CD4-positive, alpha-beta T cell treated with Interleukin-15 for 4 hours (primary cell): ENCODE data around the gene RPAP2.
"Not testable (repeated sequence)": the region's sequence is repeated elsewhere in the genome, so short reads cannot be mapped to it uniquely, and the experiment has no call there.

ENCODE experiments used
- DNase-seq: peaks from one replicate; pipeline ENCODE4 v3.0.0-alpha.2; 2020; ENCODE audit warnings: low spot score

The RPAP2 gene

GRCh38 chr1:92323473-92324453 lies 24.9 kb downstream of the RPAP2 start:
- DNase-seq: peak; percentile 54

GRCh38 chr1:92324784-92325183 lies 25.9 kb downstream of the RPAP2 start:
- DNase-seq: no peak

GRCh38 chr1:92326681-92327080 lies 27.8 kb downstream of the RPAP2 start:
- DNase-seq: no peak

GRCh38 chr1:92327794-92328193 lies 28.9 kb downstream of the RPAP2 start:
- DNase-seq: no peak

- DNase-seq: no peak
These were observed 30.7 kb downstream of the RPAP2 start for GRCh38 chr1:92329347-92330129.

- DNase-seq: no peak
These were observed 34.8 kb downstream of the RPAP2 start for GRCh38 chr1:92333668-92334067.

GRCh38 chr1:92340154-92340553 lies 41.3 kb downstream of the RPAP2 start:
- DNase-seq: no peak

GRCh38 chr1:92342401-92342800 lies 43.5 kb downstream of the RPAP2 start:
- no peak for DNase-seq

GRCh38 chr1:92343061-92343460 lies 44.2 kb downstream of the RPAP2 start:
- DNase-seq: no peak

GRCh38 chr1:92346866-92347640 lies 48.2 kb downstream of the RPAP2 start:
- DNase-seq: no peak

GRCh38 chr1:92352856-92353255 lies 54.0 kb downstream of the RPAP2 start:
- no peak for DNase-seq

- DNase-seq: no peak
These were observed 55.4 kb downstream of the RPAP2 start for GRCh38 chr1:92354259-92354658.

GRCh38 chr1:92356956-92357355 lies 58.1 kb downstream of the RPAP2 start:
- no peak for DNase-seq

GRCh38 chr1:92359382-92359781 lies 60.5 kb downstream of the RPAP2 start:
- DNase-seq: not testable (repeated sequence)

GRCh38 chr1:92359986-92360385 lies 61.1 kb downstream of the RPAP2 start:
- no peak for DNase-seq

- DNase-seq: no peak
These were observed 64.1 kb downstream of the RPAP2 start for GRCh38 chr1:92362970-92363369.

GRCh38 chr1:92363401-92363800 lies 64.5 kb downstream of the RPAP2 start:
- DNase-seq: no peak

- DNase-seq: peak; percentile 30
These were observed 66.7 kb downstream of the RPAP2 start for GRCh38 chr1:92365378-92366039.

GRCh38 chr1:92366040-92366395 lies 67.2 kb downstream of the RPAP2 start:
- no peak for DNase-seq

GRCh38 chr1:92367496-92367895 lies 68.6 kb downstream of the RPAP2 start:
- DNase-seq: no peak

GRCh38 chr1:92372164-92372563 lies 73.3 kb downstream of the RPAP2 start:
- DNase-seq: no peak

GRCh38 chr1:92374223-92374622 lies 75.4 kb downstream of the RPAP2 start:
- no peak for DNase-seq
